HepG2 (cell line): Measurements from ENCODE around the gene SLC8A2. TPM values are rescaled to one million over a fixed set of nuclear protein-coding genes. Genes with fewer than 3 reads are reported as not detected.
"Not testable (repeated sequence)": the region's sequence is repeated elsewhere in the genome, so short reads cannot be mapped to it uniquely, and the experiment has no call there.

Experiments used
- ATAC-seq: fragments of 200-7000 bp; cut with Tn5 transposase; 3 replicates; pipeline ENCODE4 v1.9.1; 2020; ENCODE audit warnings: mild to moderate bottlenecking, moderate library complexity
- BruUV-seq: library from RNA; stranded (reverse); fragments of 400-500 nt; replicated peaks from 2 replicates; lab custom pipeline; 2021; lab: Mats Ljungman, UMichigan
- CTCF ChIA-PET: fragments of 300-600 bp; formaldehyde crosslinking; extraction: SDS; loops from one replicate; lab custom pipeline; 2021; ENCODE audit warnings: low total read pairs, inconsistent platforms, low intra/inter-chr PET ratio; lab: Yijun Ruan, JAX
- POLR2A ChIA-PET: fragments of 350-600 bp; sonication (Branson Sonifier 250); formaldehyde crosslinking; loops from one replicate; lab custom pipeline; 2020; ENCODE audit warnings: antibody characterized with exemption, inconsistent platforms; lab: Yijun Ruan, JAX
- DNase-seq: peaks from one replicate; pipeline ENCODE4 v3.0.0-alpha.2; 2015; ENCODE audit warnings: low spot score
- FAIRE-seq: peaks from 3 replicates; lab custom pipeline; 2011; peaks lifted over from hg19 to GRCh38; lab: Jason Lieb, UNC
- H2AFZ ChIP-seq: one replicate; pipeline ENCODE4 v1.6.1; 2011; ENCODE audit warnings: low read length, inconsistent platforms
- H3K27ac ChIP-seq: fragments of 300-600 bp; 3 replicates; pipeline ENCODE4 v1.8.0; 2011; ENCODE audit warnings: mixed run types, mild to moderate bottlenecking, mixed read lengths, low read length, inconsistent platforms; ENCODE audit not compliant: insufficient read depth; ENCODE audit errors: extremely low read length
- H3K27me3 ChIP-seq, 2 experiments: fragments of 200-600 bp in 1 of 2; 2 replicates in 1 of 2; 3 replicates in 1 of 2; pipeline versions ENCODE4 v1.6.0 to v1.8.0; 2011; ENCODE audit warnings: low read length in 2 of 2, mild to moderate bottlenecking in 2 of 2, moderate library complexity in 2 of 2, inconsistent platforms in 1 of 2; ENCODE audit not compliant: insufficient read depth in 2 of 2, control insufficient read depth in 1 of 2
- H3K36me3 ChIP-seq, 2 experiments: fragments of 200-600 bp in 1 of 2; replicated peaks in 1 of 2; 2 replicates in 1 of 2; 3 replicates in 1 of 2; pipeline versions ENCODE4 v1.5.1 to v1.8.0; 2011; ENCODE audit warnings: low read length in 2 of 2, inconsistent platforms in 1 of 2; ENCODE audit not compliant: insufficient read depth in 2 of 2, control insufficient read depth in 1 of 2
- H3K4me1 ChIP-seq: 2 replicates; pipeline ENCODE4 v1.5.1; 2012; ENCODE audit warnings: low read length, inconsistent platforms; ENCODE audit not compliant: insufficient read depth
- H3K4me2 ChIP-seq: 2 replicates; pipeline ENCODE4 v1.6.0; 2011; ENCODE audit warnings: low read depth, low read length, inconsistent platforms
- H3K4me3 ChIP-seq, 3 experiments: fragments of 200-600 bp in 1 of 3; sonication (generic), shearing (Covaris generic) in 1 of 3; replicated peaks in 1 of 3; 2 replicates each; pipeline ENCODE4 v1.5.1; 2011 to 2016; ENCODE audit warnings: low read length in 3 of 3, inconsistent platforms in 2 of 3, low read depth in 2 of 3, mild to moderate bottlenecking in 2 of 3, control low read depth in 1 of 3, mixed read lengths in 1 of 3; ENCODE audit not compliant: insufficient read depth in 1 of 3
- H3K79me2 ChIP-seq: one replicate; pipeline ENCODE4 v1.6.1; 2011; ENCODE audit warnings: low read length, inconsistent platforms; ENCODE audit not compliant: insufficient read depth
- H3K9ac ChIP-seq: 2 replicates; pipeline ENCODE4 v1.6.0; 2011; ENCODE audit warnings: mild to moderate bottlenecking, low read depth, low read length, inconsistent platforms; ENCODE audit not compliant: insufficient read depth
- H3K9me3 ChIP-seq: 2 replicates; pipeline ENCODE4 v1.5.1; 2012; ENCODE audit warnings: mild to moderate bottlenecking, low read length
- H4K20me1 ChIP-seq: 2 replicates; pipeline ENCODE4 v1.6.0; 2011; ENCODE audit warnings: inconsistent platforms, mild to moderate bottlenecking, low read length, moderate library complexity; ENCODE audit not compliant: insufficient read depth
- EHMT2 ChIP-seq: fragments of 200-600 bp; sonication (generic); IDR thresholded peaks from 2 replicates; pipeline ENCODE4 v1.7.0; 2017; ENCODE audit warnings: antibody characterized with exemption, low read depth, low read length, borderline replicate concordance
- NFKBIZ ChIP-seq: IDR thresholded peaks from 2 replicates; pipeline ENCODE4 v1.6.1; 2018; ENCODE audit warnings: missing genetic modification reagents, missing compliant biosample characterization
- ZFP36 ChIP-seq: fragments of 150-350 bp; IDR thresholded peaks from 2 replicates; pipeline ENCODE4 v1.6.1; 2018; ENCODE audit warnings: borderline replicate concordance, low read length, low read depth; ENCODE audit not compliant: partially characterized antibody
- ZNF121 ChIP-seq: sonication (generic); formaldehyde crosslinking; IDR thresholded peaks from 2 replicates; pipeline ENCODE4 v1.5.0; 2020; ENCODE audit warnings: mild to moderate bottlenecking, missing genetic modification reagents
- ZNF670 ChIP-seq: sonication (generic); formaldehyde crosslinking; IDR thresholded peaks from 2 replicates; pipeline ENCODE4 v1.8.0; 2022; ENCODE audit warnings: mild to moderate bottlenecking, missing genetic modification reagents, borderline replicate concordance
- ZNF883 ChIP-seq: sonication (generic); formaldehyde crosslinking; IDR thresholded peaks from 2 replicates; pipeline ENCODE4 v1.5.1; 2020; ENCODE audit warnings: mild to moderate bottlenecking, missing genetic modification reagents; ENCODE audit errors: not compliant biosample characterization
- WGBS: methylation state at CpG from one replicate; pipeline ENCODE4 v1.1.6; 2017; ENCODE audit warnings: low lambda C conversion rate; 5-methylcytosine and 5-hydroxymethylcytosine counted together
- in situ Hi-C: cut with HindIII; loops from 2 replicates; pipeline ENCODE4 v1.10.0; 2017; ENCODE audit warnings: low pct_unique_long_range_greater_than_20kb; ENCODE audit not compliant: extremely low pct_ligation_motif_present
- intact Hi-C: fragments of 100-400 bp; cut with micrococcal nuclease; formaldehyde crosslinking; loops from one replicate; pipeline ENCODE4 v1.10.0; 2022; ENCODE audit not compliant: unreplicated experiment
- polyA plus RNA-seq, 8 experiments: library from polyadenylated mRNA; depleted of rRNA in 3 of 8; stranded (reverse) in 7 of 8; unstranded in 1 of 8; fragments of >200 nt; fragmentation: Illumina TruSeq in 4 of 8; extraction: Trizol in 4 of 8; gene quantifications; 2 replicates each; pipeline versions ENCODE4 v1.2.1 to v1.2.3, GENCODE V29; 2011 to 2016; ENCODE audit warnings: low read depth in 4 of 8, missing spikeins in 1 of 8, mixed read lengths in 1 of 8; ENCODE audit not compliant: insufficient read depth in 1 of 8
- total RNA-seq, 5 experiments: library from RNA; depleted of rRNA; stranded (reverse); fragments of >200 nt; fragmentation: Illumina TruSeq; extraction: Trizol; gene quantifications; 2 replicates each; pipeline ENCODE4 v1.2.3, GENCODE V29; 2016; ENCODE audit warnings: low read depth in 1 of 5
- TF ChIP-seq, protein P1 (sequence below): fragments of 450-650 bp; IDR thresholded peaks from 2 replicates; pipeline ENCODE4 v1.6.1; 2017
- TF ChIP-seq, protein P2 (sequence below): sonication (generic); formaldehyde crosslinking; IDR thresholded peaks from 2 replicates; pipeline ENCODE4 v1.5.1; 2020; ENCODE audit warnings: missing genetic modification reagents, mild to moderate bottlenecking, borderline replicate concordance
- TF ChIP-seq, protein P3 (sequence below): IDR thresholded peaks from 2 replicates; pipeline ENCODE4 v1.6.1; 2016; ENCODE audit warnings: missing compliant biosample characterization, missing genetic modification reagents, borderline replicate concordance

The SLC8A2 gene
- total and polyA plus RNA-seq, 2 of the 13 experiments (the other 11 are each of a cell fraction or from before 2014, with no cell fraction given): 0.02 TPM; not detected in 1

DNA sequence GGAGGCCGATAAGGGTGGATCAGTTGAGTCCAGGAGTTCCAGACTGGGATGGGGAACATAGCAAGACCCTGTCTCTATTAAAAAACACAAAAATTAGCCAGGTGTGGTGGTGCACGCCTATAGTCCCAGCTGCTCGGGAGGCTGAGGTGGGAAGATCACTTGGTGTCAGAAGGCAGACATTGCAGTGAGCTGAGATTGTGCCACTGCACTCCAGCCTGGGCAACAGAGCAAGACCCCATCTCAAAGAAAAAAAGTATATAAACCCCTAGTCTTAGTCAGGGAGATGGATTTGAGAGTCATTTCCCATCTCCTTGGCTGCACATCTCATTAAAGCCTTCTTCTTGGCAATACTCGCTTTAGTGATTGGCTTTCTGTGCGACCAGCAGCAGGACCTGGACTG is 87.8 kb downstream of the SLC8A2 start:
- H4K20me1 ChIP-seq, H3K79me2 ChIP-seq: not testable (repeated sequence)
- peak; percentile 34; the same call in 1 of the 2 replicates for TF ChIP-seq ZNF121 (CRISPR knock-in tag)
- TF ChIP-seq, all 625 proteins: peak for 1; not testable (repeated sequence) for 624
- BruUV-seq, H3K27ac ChIP-seq, H3K4me2 ChIP-seq, CTCF ChIA-PET, H3K9me3 ChIP-seq, H3K27me3 ChIP-seq, DNase-seq, H3K4me1 ChIP-seq, intact Hi-C loops, FAIRE-seq, POLR2A ChIA-PET, in situ Hi-C loops, H3K4me3 ChIP-seq, H2AFZ ChIP-seq, ATAC-seq, H3K9ac ChIP-seq: not testable (repeated sequence)
- H3K36me3 ChIP-seq: peaks cover 13 to 32% of the 10 kb centered on the region in 2 experiments
- WGBS: 96% methylated on average over 5 of the region's 5 CpGs

DNA sequence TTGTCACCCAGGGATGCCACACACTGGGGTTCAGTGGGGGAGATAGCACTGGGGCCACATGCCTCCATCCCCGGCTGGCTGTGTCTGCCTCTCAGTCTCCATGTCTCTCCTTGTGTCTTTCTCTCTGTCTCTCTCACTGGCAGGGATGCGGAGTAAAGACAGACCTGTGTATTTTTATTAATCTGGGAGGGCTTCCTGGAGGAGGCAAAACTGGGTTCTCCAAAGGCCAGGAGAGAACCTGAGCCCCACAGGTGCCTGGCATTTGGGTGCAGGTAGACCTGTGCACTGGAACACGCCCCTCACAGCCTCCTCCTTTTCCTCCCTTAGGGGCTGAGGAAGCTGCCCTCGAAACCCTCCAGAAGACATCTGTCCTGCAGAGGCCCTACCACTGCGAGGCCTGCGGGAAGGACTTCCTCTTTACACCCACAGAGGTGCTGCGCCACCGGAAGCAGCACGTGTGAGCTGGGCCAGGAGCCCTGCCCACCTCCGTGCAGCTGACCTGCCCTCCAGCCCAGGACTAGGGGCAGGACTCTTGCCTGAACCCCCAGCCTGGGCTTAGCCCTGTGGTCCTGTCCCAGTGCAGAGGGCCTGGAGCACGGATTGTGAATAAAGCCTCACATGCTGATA is 89.9 kb downstream of the SLC8A2 start:
- H3K27me3 ChIP-seq: no peaks in the 10 kb centered on the region
- TF ChIP-seq, protein P1, sequence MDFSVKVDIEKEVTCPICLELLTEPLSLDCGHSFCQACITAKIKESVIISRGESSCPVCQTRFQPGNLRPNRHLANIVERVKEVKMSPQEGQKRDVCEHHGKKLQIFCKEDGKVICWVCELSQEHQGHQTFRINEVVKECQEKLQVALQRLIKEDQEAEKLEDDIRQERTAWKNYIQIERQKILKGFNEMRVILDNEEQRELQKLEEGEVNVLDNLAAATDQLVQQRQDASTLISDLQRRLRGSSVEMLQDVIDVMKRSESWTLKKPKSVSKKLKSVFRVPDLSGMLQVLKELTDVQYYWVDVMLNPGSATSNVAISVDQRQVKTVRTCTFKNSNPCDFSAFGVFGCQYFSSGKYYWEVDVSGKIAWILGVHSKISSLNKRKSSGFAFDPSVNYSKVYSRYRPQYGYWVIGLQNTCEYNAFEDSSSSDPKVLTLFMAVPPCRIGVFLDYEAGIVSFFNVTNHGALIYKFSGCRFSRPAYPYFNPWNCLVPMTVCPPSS: no peak
- TF ChIP-seq EHMT2: no peak
- TF ChIP-seq ZNF883 (CRISPR knock-in tag): no peak
- TF ChIP-seq ZNF670: no peak
- TF ChIP-seq ZFP36: peak; percentile 70
- TF ChIP-seq, protein P2, sequence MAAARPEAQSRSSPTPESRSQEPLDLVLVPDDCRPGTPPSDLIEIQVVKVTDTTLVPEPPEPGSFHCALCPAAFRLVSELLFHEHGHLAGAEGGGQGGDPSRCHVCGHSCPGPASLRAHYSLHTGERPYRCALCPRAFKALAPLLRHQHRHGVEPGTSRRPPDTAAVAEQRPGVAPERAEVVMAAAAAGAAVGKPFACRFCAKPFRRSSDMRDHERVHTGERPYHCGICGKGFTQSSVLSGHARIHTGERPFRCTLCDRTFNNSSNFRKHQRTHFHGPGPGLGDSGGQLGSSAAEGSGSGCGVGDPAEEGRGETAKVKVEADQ (CRISPR knock-in tag): no peak
- TF ChIP-seq, protein P3, sequence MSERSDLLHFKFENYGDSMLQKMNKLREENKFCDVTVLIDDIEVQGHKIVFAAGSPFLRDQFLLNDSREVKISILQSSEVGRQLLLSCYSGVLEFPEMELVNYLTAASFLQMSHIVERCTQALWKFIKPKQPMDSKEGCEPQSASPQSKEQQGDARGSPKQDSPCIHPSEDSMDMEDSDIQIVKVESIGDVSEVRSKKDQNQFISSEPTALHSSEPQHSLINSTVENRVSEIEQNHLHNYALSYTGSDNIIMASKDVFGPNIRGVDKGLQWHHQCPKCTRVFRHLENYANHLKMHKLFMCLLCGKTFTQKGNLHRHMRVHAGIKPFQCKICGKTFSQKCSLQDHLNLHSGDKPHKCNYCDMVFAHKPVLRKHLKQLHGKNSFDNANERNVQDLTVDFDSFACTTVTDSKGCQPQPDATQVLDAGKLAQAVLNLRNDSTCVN (CRISPR knock-in tag): no peak
- no peak for TF ChIP-seq NFKBIZ (CRISPR knock-in tag)
- no peak overlapping the region for H2AFZ ChIP-seq
- H3K4me1 ChIP-seq: no peaks in the 10 kb centered on the region
- no peak overlapping the region for H3K4me2 ChIP-seq
- POLR2A ChIA-PET: no interaction called here
- H3K9me3 ChIP-seq: no peaks in the 10 kb centered on the region
- H3K79me2 ChIP-seq: no peaks in the 10 kb centered on the region
- 98% methylated on average over 3 of the region's 11 CpGs for WGBS
- intact Hi-C loops: no loop called here
- no peak overlapping the region for H3K4me3 ChIP-seq
- in situ Hi-C loops: no loop called here
- BruUV-seq: no TSS peak
- H3K36me3 ChIP-seq: peaks cover 22 to 38% of the 10 kb centered on the region in 2 experiments
- FAIRE-seq (no peak), ATAC-seq (no peak), DNase-seq (no peak)
- H3K27ac ChIP-seq: no peak overlapping the region
- H3K9ac ChIP-seq: no peak overlapping the region
- 0 out of 2 replicates have a peak, but pooled peaks cover 3% of the 10 kb centered on the region for H4K20me1 ChIP-seq
- CTCF ChIA-PET: no interaction called here
